ENCODE data around the gene CARD10.

Gene CARD10, protein sequence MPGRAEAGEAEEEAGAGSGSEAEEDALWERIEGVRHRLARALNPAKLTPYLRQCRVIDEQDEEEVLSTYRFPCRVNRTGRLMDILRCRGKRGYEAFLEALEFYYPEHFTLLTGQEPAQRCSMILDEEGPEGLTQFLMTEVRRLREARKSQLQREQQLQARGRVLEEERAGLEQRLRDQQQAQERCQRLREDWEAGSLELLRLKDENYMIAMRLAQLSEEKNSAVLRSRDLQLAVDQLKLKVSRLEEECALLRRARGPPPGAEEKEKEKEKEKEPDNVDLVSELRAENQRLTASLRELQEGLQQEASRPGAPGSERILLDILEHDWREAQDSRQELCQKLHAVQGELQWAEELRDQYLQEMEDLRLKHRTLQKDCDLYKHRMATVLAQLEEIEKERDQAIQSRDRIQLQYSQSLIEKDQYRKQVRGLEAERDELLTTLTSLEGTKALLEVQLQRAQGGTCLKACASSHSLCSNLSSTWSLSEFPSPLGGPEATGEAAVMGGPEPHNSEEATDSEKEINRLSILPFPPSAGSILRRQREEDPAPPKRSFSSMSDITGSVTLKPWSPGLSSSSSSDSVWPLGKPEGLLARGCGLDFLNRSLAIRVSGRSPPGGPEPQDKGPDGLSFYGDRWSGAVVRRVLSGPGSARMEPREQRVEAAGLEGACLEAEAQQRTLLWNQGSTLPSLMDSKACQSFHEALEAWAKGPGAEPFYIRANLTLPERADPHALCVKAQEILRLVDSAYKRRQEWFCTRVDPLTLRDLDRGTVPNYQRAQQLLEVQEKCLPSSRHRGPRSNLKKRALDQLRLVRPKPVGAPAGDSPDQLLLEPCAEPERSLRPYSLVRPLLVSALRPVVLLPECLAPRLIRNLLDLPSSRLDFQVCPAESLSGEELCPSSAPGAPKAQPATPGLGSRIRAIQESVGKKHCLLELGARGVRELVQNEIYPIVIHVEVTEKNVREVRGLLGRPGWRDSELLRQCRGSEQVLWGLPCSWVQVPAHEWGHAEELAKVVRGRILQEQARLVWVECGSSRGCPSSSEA

DNA sequence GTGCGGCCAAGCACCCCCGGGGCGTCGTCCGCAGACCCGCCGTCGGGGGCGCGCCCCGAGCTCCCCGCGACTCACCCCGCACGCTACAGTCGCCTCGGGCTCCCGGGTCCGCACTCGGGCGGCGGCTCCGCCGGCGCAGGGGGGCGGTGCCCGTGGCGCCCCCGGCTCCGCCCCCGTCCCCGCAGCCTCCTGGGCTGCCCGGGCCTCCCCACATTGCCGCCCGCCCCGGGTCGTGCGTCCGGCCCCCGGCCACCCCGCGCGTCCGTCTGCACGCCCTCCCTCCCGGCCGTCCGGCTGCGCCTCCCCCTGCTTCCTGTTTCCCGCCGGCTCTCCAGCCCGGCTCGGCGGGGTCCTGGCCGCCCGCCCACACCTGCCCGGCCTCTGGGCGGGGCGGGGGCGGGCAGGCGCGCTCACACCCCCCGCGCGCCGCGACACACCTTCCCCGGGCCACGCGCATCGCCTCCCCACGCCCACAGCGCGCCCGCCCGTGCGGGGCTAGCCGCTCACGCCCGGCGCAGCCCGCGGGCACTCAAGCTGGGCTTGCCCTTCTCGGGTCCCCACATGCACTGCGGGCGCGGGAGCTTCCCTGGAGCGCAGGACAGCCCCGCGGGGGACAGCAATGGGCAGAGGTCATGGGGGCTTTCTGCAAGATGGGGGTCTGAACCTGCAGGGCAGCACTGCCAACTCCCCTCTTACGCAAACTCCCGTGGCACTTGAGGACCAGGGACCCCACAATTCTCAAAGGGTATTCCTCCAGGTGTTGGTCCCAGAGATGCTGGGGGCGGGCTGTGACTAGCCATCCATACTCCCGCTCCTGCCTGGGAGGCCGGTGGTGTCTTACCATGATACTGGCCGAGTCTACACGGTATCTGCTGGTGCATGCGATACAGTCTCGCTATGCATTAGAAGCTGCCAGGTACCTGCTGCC, at the start of gene CARD10:
CARD10 (minus strand) TSS at position 148 of the 928 bp plus-strand sequence. CDS start 215 bp downstream, outside the sequence.
- DNase-seq, result peak; percentile 30

DNA sequence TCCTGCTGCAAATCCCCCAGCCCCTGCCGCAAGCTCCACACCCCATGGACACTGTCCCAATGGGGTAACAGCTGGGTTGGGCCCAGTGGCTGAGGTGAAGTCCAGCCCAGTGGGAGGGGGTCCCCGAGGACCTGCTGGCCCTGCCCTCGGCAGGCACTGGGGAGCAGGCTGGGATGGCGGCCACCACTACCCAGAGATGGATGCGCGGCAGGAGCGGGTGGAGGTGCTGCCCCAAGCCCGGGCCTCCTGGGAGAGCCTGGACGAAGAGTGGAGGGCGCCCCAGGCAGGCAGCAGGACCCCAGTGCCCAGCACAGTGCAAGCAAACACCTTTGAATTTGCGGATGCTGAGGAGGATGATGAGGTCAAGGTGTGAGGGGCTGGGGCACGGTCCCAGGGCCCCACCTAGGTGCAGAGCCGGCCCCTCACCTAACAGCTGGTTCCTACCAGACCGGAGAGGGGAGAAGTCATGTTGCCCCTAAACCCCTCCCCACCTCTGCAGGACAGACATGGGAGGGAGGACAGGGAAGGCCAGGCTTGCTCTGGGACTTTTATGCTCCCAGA, 49.3 kb upstream of the CARD10 start:
- DNase-seq, result no peak

DNA sequence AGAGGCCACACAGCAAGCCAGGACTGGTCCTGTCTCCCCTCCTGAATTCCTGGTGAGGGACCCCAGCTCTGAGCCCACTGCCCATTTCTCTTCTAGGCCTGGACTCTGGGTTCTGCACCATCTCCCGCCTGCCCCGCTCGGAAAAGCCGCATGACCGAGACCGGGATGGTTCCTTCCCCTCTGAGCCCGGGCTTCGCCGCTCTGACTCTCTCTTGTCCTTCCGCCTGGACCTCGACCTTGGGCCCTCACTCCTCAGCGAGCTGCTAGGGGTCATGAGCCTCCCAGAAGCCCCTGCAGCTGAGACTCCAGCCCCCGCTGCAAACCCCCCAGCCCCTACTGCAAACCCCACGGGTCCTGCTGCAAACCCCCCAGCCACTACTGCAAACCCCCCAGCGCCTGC, 48.8 kb upstream of the CARD10 start:
- no peak for DNase-seq

DNA sequence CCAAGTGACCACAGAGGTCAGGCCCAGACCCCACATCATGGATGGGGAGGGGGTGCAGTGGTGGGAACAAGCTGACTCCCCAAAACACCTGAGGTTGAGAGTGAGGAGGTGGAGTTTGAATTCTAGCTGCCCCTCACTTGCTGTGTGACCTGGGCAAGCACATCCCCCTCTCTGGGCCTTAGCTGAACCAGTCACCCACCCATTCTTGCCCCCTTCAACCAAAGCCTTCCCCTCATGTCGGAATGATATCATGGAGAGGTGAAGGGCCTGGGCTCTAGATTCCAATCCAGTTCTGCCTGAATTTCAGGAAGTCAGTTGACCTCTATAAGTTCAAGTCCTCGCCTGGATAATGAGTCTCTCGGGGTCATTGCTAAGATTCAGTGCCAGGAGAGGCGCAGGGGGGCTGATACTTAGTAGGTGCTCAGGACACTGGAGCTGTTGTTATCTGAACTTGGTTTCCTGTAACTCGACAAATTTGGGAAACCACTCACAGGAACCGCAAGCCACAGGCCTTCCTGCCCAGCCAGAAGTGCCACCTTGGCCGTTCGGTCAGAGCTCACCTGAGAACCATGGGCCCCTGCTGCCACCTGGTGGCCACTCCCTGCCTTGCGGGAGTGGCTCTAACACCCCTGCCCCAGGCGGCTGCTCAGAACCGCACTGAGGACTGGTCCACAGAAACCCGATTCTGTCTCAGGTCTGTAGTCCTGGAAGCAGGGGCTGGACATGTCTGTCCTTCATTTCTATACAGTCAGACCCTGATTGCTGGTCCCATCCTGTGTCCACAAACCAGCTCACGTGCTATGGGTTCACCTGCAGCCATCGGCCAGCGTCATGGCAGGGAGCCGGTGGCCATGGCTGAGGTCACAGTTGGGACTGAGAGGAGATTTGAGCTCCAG, 47.9 kb upstream of the CARD10 start:
- peak; percentile 50 for DNase-seq

DNA sequence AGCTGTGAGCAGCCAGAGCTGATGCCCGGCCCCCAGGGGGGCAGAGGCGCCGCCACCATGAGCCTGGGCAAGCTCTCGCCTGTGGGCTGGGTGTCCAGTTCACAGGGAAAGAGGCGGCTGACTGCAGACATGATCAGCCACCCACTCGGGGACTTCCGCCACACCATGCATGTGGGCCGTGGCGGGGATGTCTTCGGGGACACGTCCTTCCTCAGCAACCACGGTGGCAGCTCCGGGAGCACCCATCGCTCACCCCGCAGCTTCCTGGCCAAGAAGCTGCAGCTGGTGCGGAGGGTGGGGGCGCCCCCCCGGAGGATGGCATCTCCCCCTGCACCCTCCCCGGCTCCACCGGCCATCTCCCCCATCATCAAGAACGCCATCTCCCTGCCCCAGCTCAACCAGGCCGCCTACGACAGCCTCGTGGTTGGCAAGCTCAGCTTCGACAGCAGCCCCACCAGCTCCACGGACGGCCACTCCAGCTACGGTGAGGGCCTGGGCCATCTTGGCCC, 47.2 kb upstream of the CARD10 start:
- DNase-seq, result no peak

DNA sequence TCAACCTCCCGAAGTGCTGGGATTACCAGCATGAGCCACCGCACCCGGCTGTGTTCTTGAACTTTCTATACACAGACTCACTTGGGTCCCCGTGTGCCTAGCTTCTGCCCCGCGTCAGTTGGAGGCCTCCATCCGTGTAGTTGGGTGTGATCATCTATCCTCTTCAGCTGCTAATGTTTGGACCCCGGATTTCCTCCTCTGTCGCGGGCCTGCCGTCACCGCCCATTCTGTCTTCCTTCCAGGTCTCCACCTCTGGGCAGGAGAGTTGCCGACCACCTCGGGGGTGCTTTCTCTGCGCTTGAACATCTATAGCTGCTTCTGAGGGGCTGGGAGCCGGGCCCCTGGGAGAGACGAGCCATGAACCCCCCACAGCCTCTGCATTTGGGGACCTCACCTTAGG, 46.6 kb upstream of the CARD10 start:
- no peak for DNase-seq

DNA sequence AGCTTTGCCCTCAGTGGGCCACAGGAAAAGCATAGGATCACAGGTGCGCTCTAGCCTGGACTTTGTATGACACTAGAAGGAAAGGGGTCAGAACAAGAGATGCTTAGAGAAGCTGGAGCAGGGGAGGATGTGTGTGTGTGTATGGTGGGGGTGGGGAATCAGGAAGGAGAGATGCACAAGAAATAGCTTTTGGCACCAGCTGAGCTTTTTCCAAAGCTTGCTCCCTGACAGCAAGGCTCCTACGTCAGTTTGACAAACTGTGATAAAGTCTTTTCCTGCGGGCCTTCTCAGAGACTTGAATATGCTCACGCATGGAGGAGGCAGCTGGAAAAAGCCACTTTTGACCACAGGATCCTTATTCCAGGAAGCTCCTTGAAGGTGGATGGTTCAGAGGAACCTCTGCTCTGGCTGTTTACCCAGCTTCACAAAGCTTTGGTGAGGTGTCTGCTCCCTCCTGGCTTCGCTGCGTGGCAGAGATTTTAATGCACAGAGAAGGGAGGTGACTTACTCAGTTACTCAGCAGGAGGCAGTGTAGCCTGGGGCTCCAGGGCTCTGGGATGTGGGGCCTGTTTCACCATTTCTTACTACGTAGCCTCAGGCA, 45.0 kb upstream of the CARD10 start:
- DNase-seq, result peak; percentile 34

DNA sequence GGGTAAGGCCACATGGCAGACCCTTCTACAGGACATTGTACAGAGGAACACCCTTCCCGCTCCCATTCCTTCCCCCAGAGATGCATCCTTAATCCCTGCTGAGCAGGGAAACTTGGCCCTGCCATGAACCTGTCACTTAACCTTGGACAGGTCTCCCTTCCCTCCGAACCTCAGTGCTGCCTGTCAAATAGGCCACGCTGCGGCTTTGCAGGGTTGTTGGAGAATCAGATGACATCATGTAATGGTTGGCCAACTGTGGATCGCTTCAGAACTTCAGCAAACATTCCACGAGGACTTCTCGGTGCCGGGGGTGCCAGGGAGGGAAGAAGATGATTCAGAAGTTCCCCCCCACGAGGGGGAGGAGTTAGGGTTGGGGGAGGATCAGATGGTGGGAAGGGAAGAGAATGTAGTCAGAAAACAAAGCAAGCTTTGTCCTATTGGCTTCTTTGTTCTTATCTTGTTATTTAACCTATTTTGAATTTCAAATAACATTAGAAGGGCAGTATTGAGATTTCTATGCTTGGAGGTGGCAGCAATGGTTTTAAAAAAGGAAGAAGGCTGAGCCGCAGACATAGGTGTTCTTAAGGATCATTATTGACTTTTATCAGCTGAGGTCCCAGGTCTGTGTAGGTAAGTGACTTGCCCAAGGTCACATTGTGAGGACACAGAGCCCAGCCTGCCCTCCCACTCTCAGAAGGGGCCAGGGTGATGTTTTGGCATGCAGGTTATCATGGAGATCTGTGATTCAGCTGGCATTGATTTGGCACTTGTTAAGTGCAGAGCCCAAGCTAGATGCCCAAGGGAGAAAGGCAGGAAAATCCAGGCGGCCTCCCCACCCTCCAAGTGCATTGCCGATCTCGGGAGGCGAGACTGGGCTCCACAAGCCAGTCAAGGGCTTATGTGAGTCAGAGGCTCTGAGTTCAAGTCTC, 44.2 kb upstream of the CARD10 start:
- DNase-seq, result peak; percentile 98

DNA sequence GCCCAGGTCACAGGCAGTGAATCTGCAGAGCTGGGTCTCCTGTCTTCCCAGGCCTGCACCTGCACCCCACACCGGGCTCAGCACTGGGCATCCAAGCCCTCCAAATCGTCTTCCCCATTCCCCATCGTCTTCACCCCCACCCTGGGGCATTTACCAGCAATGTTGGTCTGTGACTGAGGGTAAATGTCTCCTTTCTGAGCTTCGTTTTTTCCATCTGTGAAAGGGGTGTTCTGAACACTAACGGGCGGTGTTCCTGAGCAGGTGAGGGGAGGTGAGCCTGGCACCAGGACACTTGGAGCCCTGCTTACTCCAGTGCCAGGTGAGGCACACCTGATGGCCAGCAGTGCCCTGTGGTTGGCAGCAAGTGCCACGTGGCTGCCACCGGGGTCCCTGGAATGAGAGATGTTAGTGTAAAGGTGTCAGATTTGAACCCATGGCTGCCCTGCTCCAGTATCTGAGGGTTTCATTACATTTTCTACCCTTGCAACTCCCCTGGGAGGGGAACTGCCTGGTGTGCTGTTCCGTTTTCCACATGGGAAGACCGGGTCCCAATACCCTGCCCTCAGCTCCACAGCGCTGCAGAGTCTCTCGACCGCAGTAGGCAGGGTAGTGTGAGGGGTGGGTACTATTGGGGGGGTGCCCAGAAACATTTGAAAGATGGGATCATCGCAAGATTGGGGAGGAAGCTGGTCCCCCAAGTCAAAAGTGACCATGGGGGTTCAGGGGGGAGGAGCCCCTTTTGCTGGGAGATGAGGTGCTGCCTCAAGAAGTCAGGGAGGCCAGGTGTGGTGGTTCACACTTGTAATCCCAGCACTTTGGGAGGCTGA, 43.0 kb upstream of the CARD10 start:
- no peak for DNase-seq

DNA sequence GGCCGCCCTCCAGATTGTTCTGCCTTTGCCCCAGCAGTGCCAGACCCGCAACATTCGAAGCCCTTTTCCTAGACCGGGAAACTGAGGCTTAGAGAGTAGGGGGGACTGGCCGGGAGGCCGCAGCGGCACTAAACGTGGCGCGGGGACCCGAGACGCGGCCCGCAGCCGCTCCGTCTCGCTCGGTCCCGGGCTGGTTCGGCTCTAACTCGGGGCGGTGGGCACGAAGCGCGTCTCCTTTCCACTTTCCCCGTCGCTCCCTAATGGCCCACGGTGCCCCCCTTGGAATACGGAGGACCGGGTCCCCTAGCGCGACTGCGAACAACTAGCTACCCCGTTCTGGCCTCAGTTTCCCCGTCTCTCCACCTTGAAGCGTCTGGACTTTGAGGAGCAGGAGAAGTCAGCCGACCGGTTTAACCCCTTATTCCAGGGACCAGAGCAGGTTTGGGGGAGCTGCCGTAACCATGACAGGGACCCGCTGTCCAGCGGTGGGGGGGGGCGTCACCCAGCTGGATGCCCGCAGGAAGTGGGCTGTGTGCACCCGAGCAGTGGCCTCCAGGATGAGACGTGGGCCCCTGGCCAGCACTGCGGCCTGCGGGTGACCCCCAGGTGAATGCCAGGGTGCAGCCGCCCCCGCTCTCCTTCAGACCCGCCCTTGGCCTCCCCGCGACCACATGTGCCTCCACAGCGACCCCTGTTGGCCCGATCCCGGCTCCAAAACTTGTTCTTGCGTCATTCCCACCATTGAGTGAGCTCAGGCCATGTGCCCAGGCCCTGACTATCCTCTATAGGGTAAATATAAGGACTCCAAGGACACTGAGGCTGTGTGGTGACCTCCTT, 42.2 kb upstream of the CARD10 start:
- DNase-seq, result peak; percentile 81

DNA sequence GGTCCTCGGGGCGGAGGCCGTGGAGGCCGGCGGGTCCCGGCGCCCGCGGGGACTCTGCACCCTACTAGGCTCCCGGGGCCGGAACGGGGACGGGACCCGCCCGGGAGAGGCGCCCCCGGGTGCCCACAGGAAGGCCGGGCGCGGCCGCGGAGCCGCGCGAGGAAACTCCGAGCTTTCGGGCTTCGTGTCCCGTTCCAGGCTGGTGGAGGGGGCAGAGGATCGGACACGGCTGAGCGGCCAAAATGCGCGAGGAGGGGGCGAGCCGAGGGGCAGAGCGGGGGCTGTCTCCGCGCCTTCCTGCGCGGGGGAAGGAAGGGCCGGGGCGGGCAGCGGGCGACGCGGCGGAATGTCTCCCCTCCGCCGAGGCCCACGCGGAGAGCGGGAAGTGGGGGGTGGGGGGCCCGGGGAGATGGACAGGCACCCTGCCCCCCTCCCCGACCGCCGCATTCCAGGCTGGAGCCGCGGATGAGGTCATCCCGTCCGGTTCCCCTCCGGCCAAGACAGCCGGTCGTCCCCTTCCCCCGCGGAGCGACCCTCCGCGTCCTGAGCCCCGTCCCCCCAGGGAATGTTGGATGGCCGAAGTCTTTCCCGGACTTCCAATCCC, 41.5 kb upstream of the CARD10 start:
- peak; percentile 41 for DNase-seq

DNA sequence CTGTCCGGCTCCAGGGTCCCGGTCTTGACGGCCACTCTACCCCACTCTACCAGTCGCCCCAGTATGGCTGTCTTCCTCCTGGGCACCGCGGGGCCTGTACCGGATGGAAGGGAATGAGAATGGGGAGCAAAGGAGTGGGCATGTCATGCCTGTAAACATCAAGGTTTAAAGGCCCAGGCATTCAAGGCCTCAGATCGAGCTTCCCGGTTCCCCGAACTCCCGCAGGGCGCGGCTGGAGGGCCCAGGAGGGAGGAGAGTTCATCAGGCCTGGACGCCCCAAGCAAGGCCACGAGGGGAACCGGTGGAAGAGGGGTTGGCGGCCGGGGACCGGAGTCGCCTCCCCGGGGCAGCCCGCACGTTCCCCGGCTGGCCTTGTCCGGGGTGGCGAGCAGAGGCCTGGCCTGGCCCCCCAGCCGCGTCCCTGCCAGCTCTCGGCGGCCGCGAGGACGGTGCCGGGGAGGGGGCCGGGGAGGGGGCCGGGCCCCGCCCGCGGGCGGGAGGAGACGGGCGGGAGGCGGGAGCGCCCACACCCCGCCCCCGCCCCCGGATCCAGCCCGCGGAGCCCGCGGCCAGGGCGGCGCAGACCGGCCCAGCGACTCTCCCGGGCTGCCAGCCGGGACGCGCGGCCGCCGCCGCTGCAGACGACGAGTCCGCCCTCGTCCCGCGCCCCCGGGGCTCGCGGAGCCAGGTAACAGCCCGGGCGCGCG, 40.8 kb upstream of the CARD10 start, which contains the start of gene CDC42EP1:
CDC42EP1 (plus strand) TSS at position 580 of the 707 bp plus-strand sequence. CDS start 5,870 bp downstream, outside the sequence.
- peak; percentile 15 for DNase-seq

DNA sequence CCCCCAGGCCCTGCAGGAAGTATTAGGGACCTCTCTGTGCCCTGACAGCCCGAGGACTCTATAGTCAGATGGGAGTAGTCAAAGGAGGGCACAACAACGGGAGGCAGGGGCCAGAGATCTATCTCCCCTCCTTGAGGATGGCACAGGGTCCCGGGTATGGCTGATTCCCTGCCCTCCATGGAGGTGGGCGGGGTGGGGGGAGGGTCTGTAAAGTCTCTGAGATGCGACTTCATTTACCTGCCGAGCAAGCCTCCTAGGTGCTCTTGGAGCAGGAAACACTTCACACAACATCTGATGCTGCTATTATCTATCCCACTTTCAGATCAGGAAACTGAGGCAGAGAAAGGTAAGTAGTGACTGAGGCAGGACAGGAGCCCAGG, 40.3 kb upstream of the CARD10 start:
- no peak for DNase-seq

DNA sequence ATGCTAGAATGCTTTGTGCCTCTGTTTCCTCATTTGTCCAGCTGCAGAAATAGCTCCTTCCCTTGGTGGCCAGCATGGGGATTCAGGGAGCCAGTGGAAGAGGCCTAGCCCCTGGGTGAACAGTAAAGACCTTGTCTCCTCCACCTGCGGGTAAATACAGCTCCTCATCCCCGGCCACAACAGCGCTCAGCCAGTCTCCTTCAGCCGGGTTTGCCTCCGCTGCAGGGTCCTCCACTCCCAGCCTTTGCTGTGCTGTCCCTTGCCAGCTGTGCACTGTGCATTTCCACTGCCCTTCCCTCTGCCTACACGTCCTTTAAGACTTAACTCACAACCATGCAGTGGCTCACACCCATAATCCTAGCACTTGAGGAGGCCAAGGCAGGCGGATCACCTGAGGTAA, 39.6 kb upstream of the CARD10 start:
- no peak for DNase-seq

DNA sequence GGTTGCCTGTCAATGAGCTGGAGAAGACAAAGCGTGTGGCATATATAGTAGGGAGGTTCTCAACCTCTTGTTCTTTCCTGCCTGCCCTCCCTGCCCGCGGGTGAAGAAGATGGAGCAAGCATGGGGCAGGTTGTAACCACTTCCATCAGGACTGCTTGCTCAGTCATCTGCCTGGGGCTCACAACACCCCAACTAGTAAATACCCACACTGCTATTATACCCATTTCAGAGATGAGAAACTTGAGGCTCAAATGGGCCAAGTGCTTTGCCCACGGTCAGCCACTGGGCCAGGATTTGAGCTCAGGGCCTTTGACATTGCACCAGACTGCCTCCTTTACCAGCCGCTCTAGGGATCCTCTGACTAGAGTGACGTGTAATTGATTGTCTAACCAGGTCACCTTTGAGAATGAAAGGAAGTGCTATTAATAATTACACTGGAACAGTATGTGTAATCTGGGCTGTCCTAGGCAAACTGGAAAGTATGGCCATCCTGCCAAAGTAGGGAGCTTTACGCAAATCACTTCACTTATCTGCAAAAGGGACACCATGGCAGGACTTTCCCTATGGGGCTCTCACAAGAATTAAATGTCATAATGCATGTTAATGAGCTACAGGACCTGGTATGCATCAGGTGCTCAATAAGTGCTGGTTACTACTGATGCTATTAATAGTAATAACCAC, 38.2 kb upstream of the CARD10 start:
- peak; percentile 85 for DNase-seq
